Heart left ventricle (tissue), 13 donors: ENCODE measurements around the gene ACTR5.

Experiments
- POLR2A ChIP-seq, 2 donors: fragments of 450-650 bp; IDR thresholded peaks; one replicate each; pipeline ENCODE4 v1.6.1; 2017; ENCODE audit warnings: antibody characterized with exemption in 2 of 2, mild to moderate bottlenecking in 2 of 2, moderate library complexity in 2 of 2
- TF ChIP-seq, protein P1 (sequence below), 12 donors: fragments of 200-600 bp; sonication (generic) in 4 of 12; IDR thresholded peaks; one replicate each; pipeline versions ENCODE4 v1.5.0 to v1.8.0; 2018 to 2022; ENCODE audit warnings: antibody characterized with exemption in 12 of 12, mild to moderate bottlenecking in 5 of 12
- donor health status: ischemic (EF 13 %, LVEDD 7.1; RV severe dilation, severe dysfunction).
- donor health status: DM: no; HTN: yes; CAD: no.
- donor health status: DM: no; HTN: no; CAD: no.
- donor health status: ischemic (EF 25% LVEDD 6.9; RV normal size, moderate dysfunction).
- donor health status: ischemic (EF 25% LVEDD 5.7; RV mildly dilated, moderate dysfunction).
- donor health status: ischemic (EF 35%, LVEDD 5.7; RV mildly dilated, moderate dysfunction).
- donor health status: nonischemic (EF 11% LVEDD 7.7; RV severe dilation, severe dysfunction).
- donor health status: DM: yes; HTN: yes; CAD: no.
- donor health status: PGD.
- donor health status: ischemic (EF 29% LVEDD 5.4; RV normal size, mild dysfunction).
- donor health status: nonischemic (EF 23%, LVEDD 6.1; RV moderate dilation, normal function).

DNA sequence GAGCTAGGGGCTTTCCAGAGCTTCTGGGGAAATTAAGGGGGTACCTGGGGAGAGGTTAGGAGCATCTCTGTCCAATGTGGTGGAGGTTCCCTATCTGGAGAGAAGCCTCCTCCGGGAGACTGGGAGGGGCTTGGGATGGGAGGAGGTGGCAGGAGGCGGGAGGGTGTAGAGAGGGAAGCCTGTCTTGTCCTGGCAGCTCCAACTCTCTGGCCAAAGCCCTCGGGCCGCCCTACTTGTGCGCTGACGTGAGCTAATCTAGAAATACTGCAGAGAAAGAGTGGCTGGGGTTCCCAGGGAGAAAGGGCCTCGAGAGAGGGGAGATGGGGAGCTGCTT is 25.6 kb upstream of the ACTR5 start:
- TF ChIP-seq, protein P1, sequence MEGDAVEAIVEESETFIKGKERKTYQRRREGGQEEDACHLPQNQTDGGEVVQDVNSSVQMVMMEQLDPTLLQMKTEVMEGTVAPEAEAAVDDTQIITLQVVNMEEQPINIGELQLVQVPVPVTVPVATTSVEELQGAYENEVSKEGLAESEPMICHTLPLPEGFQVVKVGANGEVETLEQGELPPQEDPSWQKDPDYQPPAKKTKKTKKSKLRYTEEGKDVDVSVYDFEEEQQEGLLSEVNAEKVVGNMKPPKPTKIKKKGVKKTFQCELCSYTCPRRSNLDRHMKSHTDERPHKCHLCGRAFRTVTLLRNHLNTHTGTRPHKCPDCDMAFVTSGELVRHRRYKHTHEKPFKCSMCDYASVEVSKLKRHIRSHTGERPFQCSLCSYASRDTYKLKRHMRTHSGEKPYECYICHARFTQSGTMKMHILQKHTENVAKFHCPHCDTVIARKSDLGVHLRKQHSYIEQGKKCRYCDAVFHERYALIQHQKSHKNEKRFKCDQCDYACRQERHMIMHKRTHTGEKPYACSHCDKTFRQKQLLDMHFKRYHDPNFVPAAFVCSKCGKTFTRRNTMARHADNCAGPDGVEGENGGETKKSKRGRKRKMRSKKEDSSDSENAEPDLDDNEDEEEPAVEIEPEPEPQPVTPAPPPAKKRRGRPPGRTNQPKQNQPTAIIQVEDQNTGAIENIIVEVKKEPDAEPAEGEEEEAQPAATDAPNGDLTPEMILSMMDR (IDR thresholded peaks at IDR 0.05) = no peak
- TF ChIP-seq POLR2A (IDR thresholded peaks at IDR 0.05) = no peak
